ENCODE data around the gene FXYD2.

DNA sequence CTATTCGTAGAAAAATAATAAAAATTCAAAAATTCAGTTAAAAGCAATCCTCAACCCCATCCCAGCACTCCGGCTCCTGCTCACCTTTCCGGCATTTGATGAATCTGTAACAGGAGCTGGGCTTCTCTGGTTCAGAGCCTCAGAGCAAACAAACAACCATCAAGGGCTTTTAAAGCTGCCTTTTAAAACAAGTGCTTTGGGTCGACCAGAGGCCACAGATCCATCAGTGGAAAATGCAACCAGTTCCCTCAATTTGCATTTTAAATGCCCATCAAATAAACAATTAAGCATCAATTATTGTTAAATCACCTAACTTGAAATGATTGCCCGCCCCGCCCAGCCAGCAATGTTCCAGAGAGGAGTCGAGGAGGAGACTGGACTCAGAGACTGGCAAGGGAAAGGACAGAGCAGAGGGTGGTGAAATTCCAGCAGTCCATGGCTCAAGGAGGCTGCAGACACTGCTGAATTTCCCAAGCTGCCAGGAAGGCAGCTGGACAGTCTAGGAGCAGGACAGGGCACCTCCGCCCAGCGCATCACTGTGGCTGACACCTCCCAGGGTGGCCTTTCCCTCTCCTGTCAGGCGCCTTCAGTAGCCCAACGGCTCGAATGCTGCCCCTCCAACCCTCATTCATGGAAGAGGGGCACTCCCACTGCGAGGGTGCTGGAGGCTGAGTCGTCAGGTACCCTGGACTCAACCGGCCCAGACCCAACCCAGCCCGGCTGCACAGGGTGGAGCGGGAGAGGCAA lies 44.4 kb upstream of the FXYD2 start:
- no peak for TF ChIP-seq HCFC1 (IDR thresholded peaks at IDR 0.05; ENCODE audit: low read depth, low read length)
- TF ChIP-seq NFRKB (IDR thresholded peaks at IDR 0.05): no peak
- no peak for TF ChIP-seq MTA3 (CRISPR knock-in tag; IDR thresholded peaks at IDR 0.05)

Data from HepG2 (cell line).